Fibroblast of lung (primary cell): ENCODE data around the gene PRSS23. TPM values are rescaled to one million over a fixed set of nuclear protein-coding genes. Genes with fewer than 3 reads are reported as not detected.

ENCODE experiments used
- DNase-seq, 2 donors: peaks; one replicate each; pipeline versions ENCODE4 v3.0.0 to v3.0.0-alpha.2; 2010; ENCODE audit warnings: low read depth in 2 of 2
- H2AFZ ChIP-seq: 2 replicates; pipeline ENCODE4 v1.5.1; 2012; ENCODE audit warnings: low read length, control low read depth, inconsistent platforms
- H3K27ac ChIP-seq: 2 replicates; pipeline ENCODE4 v1.5.1; 2011; ENCODE audit warnings: low read length, control low read depth; ENCODE audit not compliant: insufficient read depth
- H3K27me3 ChIP-seq: 2 replicates; pipeline ENCODE4 v1.5.1; 2011; ENCODE audit warnings: mild to moderate bottlenecking, low read length; ENCODE audit not compliant: control insufficient read depth, insufficient read depth
- H3K36me3 ChIP-seq: 2 replicates; pipeline ENCODE4 v1.5.1; 2011; ENCODE audit warnings: low read length; ENCODE audit not compliant: control insufficient read depth, insufficient read depth
- H3K4me1 ChIP-seq: 2 replicates; pipeline ENCODE4 v1.5.1; 2011; ENCODE audit warnings: low read length; ENCODE audit not compliant: control insufficient read depth, insufficient read depth; ENCODE audit errors: extremely low read depth
- H3K4me2 ChIP-seq: 2 replicates; pipeline ENCODE4 v1.5.1; 2011; ENCODE audit warnings: low read length, control low read depth; ENCODE audit not compliant: insufficient read depth; ENCODE audit errors: extremely low read depth
- H3K4me3 ChIP-seq, 4 experiments: fragments of 200-600 bp in 1 of 4; sonication (generic) in 1 of 4; replicated peaks in 1 of 4; 2 replicates each; pipeline ENCODE4 v1.5.1; 2011 to 2016; ENCODE audit warnings: low read length in 4 of 4, low read depth in 3 of 4, mild to moderate bottlenecking in 3 of 4, control low read depth in 2 of 4, inconsistent platforms in 1 of 4, mixed read lengths in 1 of 4; ENCODE audit not compliant: insufficient read depth in 1 of 4; ENCODE audit errors: control extremely low read depth in 1 of 4
- H3K79me2 ChIP-seq: 2 replicates; pipeline ENCODE4 v1.5.1; 2012; ENCODE audit warnings: mild to moderate bottlenecking, low read length, inconsistent platforms; ENCODE audit not compliant: control insufficient read depth, insufficient read depth
- H3K9ac ChIP-seq: 2 replicates; pipeline ENCODE4 v1.5.1; 2011; ENCODE audit warnings: mild to moderate bottlenecking, low read length, control low read depth; ENCODE audit not compliant: insufficient read depth
- H3K9me3 ChIP-seq: 2 replicates; pipeline ENCODE4 v1.5.1; 2012; ENCODE audit warnings: low read depth, low read length; ENCODE audit not compliant: control insufficient read depth, insufficient read depth
- H4K20me1 ChIP-seq: 2 replicates; pipeline ENCODE4 v1.5.1; 2011; ENCODE audit warnings: low read length; ENCODE audit not compliant: control insufficient read depth, insufficient read depth; ENCODE audit errors: extremely low read depth
- EZH2 ChIP-seq: IDR thresholded peaks from 2 replicates; pipeline ENCODE4 v1.5.1; 2012; ENCODE audit warnings: low read length, control low read depth, mild to moderate bottlenecking; ENCODE audit errors: missing control alignments
- polyA minus RNA-seq: library from RNA; depleted of rRNA, polyadenylated mRNA; stranded (reverse); fragments of >200 nt; gene quantifications from 2 replicates; pipeline ENCODE4 v1.2.3, GENCODE V29; 2011; ENCODE audit warnings: low replicate concordance
- polyA plus RNA-seq, 2 donors: library from polyadenylated mRNA; depleted of rRNA in 1 of 2; stranded (reverse) in 1 of 2; unstranded in 1 of 2; fragments of >200 nt; gene quantifications; 2 replicates each; pipeline ENCODE4 v1.2.1, GENCODE V29; 2011 to 2012; ENCODE audit warnings: missing spikeins in 1 of 2
- total RNA-seq: library from RNA; depleted of rRNA; stranded (reverse); fragments of >200 nt; gene quantifications from 2 replicates; pipeline ENCODE4 v1.2.1, GENCODE V29; 2014
- TF ChIP-seq, protein P1 (sequence below), 2 donors: IDR thresholded peaks in 1 of 2; conservative IDR thresholded peaks in 1 of 2; 1 replicate in 1 of 2; 2 replicates in 1 of 2; pipeline ENCODE4 v1.5.1; 2011 to 2012; ENCODE audit warnings: low read length in 2 of 2, control low read depth in 1 of 2, inconsistent platforms in 1 of 2, low read depth in 1 of 2, mild to moderate bottlenecking in 1 of 2

The PRSS23 gene, protein sequence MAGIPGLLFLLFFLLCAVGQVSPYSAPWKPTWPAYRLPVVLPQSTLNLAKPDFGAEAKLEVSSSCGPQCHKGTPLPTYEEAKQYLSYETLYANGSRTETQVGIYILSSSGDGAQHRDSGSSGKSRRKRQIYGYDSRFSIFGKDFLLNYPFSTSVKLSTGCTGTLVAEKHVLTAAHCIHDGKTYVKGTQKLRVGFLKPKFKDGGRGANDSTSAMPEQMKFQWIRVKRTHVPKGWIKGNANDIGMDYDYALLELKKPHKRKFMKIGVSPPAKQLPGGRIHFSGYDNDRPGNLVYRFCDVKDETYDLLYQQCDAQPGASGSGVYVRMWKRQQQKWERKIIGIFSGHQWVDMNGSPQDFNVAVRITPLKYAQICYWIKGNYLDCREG
- total RNA-seq (141 and 194 TPM in 2 replicates), polyA plus RNA-seq (147 and 151 TPM in 2 replicates), polyA minus RNA-seq (77.1 and 107 TPM in 2 replicates)
- polyA plus RNA-seq (2012) = 90.6 and 123 TPM in 2 replicates

DNA sequence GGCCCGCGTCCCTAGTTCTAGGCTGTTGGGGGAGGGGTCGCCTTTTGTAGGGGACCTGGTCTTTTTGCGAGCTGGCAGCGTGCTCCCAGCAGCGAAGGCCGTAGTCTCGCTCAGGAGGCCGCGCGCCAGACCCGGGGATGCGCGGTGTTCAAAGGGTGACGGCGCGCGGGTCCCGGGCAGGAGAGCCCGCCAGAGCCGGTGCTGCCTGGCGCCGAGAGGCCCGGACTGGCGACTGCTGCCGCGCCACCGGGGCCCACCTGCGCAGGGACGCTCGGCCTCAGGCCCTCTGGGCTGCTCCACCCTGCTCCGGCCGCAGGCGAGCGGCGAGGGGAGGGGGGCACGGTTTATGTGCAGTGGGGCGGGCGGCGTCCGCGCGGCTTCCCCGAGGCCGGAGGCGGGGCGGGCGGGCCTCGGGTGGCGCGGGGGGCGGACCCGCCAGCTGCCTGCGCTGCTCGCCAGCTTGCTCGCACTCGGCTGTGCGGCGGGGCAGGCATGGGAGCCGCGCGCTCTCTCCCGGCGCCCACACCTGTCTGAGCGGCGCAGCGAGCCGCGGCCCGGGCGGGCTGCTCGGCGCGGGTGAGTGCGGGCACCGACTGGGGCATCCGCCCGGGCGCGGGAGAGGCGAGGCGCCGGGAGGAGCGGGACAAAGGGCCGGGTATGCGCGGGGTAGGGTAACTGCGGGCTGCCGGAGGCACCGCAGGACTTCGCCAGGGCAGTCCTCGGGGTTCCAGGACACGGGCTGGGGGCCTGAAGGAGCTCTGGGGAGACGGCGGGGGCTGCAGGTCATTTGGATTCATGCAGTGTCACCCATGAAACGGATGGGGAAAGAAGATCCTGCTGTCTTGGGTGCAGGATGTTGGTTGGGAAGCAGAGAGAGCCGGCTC is at the start of gene PRSS23:
Gene PRSS23, plus strand, starts transcription at position 467 of the 884 bp plus-strand sequence. CDS start 7,102 bp downstream, outside the sequence.
- TF ChIP-seq, protein P1, sequence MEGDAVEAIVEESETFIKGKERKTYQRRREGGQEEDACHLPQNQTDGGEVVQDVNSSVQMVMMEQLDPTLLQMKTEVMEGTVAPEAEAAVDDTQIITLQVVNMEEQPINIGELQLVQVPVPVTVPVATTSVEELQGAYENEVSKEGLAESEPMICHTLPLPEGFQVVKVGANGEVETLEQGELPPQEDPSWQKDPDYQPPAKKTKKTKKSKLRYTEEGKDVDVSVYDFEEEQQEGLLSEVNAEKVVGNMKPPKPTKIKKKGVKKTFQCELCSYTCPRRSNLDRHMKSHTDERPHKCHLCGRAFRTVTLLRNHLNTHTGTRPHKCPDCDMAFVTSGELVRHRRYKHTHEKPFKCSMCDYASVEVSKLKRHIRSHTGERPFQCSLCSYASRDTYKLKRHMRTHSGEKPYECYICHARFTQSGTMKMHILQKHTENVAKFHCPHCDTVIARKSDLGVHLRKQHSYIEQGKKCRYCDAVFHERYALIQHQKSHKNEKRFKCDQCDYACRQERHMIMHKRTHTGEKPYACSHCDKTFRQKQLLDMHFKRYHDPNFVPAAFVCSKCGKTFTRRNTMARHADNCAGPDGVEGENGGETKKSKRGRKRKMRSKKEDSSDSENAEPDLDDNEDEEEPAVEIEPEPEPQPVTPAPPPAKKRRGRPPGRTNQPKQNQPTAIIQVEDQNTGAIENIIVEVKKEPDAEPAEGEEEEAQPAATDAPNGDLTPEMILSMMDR (conservative IDR thresholded peaks at IDR 0.05 in 1 of 2, IDR thresholded peaks at IDR 0.05 in 1 of 2; ENCODE audit: low read depth in 1 of 2, low read length in 2 of 2) = no peak
- TF ChIP-seq EZH2 = no peak
- H2AFZ ChIP-seq = peak within 1 kb of the TSS; percentile 30
- peaks cover 37% of the 10 kb centered on the region for H3K79me2 ChIP-seq
- no peaks in the 10 kb centered on the region for H4K20me1 ChIP-seq
- H3K9ac ChIP-seq = peak within 1 kb of the TSS; percentile 69
- peak within 1 kb of the TSS; percentile 64 for H3K27ac ChIP-seq
- peaks cover 8% of the 10 kb centered on the region for H3K4me1 ChIP-seq
- H3K27me3 ChIP-seq = no peaks in the 10 kb centered on the region
- DNase-seq = peak; percentile 55 to 66
- H3K4me3 ChIP-seq = peak within 1 kb of the TSS; percentile 78 to 83 (median 82)
- peaks cover 2% of the 10 kb centered on the region for H3K36me3 ChIP-seq
- peak within 1 kb of the TSS; percentile 75 for H3K4me2 ChIP-seq
- H3K9me3 ChIP-seq = no peaks in the 10 kb centered on the region

DNA sequence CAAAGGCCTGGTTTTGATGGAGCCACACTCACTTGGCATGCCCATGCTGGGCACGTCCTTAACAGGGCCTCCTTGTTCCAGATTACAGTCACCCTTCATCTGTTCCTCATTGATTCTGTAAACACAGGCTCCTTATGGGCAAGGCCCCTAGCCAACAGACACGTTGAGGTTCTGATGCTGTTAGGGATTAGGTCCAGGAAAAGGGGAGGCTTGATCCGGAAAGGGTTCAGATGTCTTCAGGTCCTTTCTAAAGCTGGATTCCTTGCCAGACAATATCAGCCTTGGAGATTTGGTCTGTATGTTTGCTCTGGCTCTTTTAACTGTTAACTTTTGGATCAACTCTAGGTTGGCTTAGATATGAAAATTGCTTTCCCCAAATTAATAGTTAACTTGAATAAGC is 46.9 kb upstream of the PRSS23 start:
- H3K9ac ChIP-seq = no peak overlapping the region
- H3K4me1 ChIP-seq = peaks cover 2% of the 10 kb centered on the region
- H3K36me3 ChIP-seq = no peaks in the 10 kb centered on the region
- DNase-seq = no peak
- no peak overlapping the region for H3K4me2 ChIP-seq
- no peaks in the 10 kb centered on the region for H4K20me1 ChIP-seq
- H3K27ac ChIP-seq = no peak overlapping the region
- H3K79me2 ChIP-seq = no peaks in the 10 kb centered on the region
- TF ChIP-seq, protein P1 (conservative IDR thresholded peaks at IDR 0.05 in 1 of 2, IDR thresholded peaks at IDR 0.05 in 1 of 2; ENCODE audit: low read depth in 1 of 2, low read length in 2 of 2) = no peak
- H2AFZ ChIP-seq = no peak overlapping the region
- no peaks in the 10 kb centered on the region for H3K9me3 ChIP-seq
- no peaks in the 10 kb centered on the region for H3K27me3 ChIP-seq
- no peak overlapping the region for H3K4me3 ChIP-seq

DNA sequence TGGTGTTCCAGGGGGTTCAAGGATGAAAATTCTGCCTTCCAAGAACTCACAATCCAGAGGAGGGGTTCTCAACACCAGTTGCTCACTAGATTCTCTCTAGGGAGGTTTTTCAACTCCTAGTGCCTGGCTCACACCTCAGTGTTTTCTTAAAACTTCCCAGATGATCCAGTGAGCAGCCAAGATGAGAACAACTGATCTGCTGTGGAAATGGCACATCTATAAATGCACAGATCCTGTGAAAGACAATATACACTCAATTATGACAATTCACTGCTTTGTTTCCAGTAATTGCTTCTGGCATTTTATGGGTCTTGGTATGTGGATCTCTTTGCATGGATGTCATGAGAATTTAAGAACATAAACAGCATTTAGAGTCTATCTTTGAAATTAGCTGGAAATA is 45.2 kb upstream of the PRSS23 start:
- no peaks in the 10 kb centered on the region for H3K79me2 ChIP-seq
- DNase-seq = no peak
- no peak overlapping the region for H3K9ac ChIP-seq
- H3K27me3 ChIP-seq = no peaks in the 10 kb centered on the region
- H3K4me3 ChIP-seq = no peak overlapping the region
- H4K20me1 ChIP-seq = no peaks in the 10 kb centered on the region
- H3K36me3 ChIP-seq = no peaks in the 10 kb centered on the region
- no peak overlapping the region for H3K27ac ChIP-seq
- H3K9me3 ChIP-seq = no peaks in the 10 kb centered on the region
- no peak overlapping the region for H3K4me2 ChIP-seq
- H2AFZ ChIP-seq = no peak overlapping the region
- no peaks in the 10 kb centered on the region for H3K4me1 ChIP-seq
- TF ChIP-seq, protein P1 (conservative IDR thresholded peaks at IDR 0.05 in 1 of 2, IDR thresholded peaks at IDR 0.05 in 1 of 2; ENCODE audit: low read depth in 1 of 2, low read length in 2 of 2) = no peak
- no peak for TF ChIP-seq EZH2
